PFSK-1 (cell line): ENCODE measurements around the gene GTF2H4.

Experiments
- FOXP2 ChIP-seq: optimal IDR thresholded peaks from 2 replicates; pipeline ENCODE3; 2011; ENCODE audit warnings: borderline replicate concordance, control low read depth, inconsistent platforms; ENCODE audit not compliant: insufficient read depth; ENCODE audit errors: extremely low read length, extremely low read depth
- POLR2AphosphoS5 ChIP-seq: IDR thresholded peaks from 2 replicates; pipeline ENCODE4 v1.6.1; 2012; ENCODE audit warnings: low read depth, mild to moderate bottlenecking, control low read depth, low read length, moderate library complexity
- SIN3A ChIP-seq: IDR thresholded peaks from 2 replicates; pipeline ENCODE4 v1.6.1; 2012; ENCODE audit warnings: mild to moderate bottlenecking, low read length, moderate library complexity, borderline replicate concordance; ENCODE audit not compliant: insufficient read depth
- TAF1 ChIP-seq: IDR thresholded peaks from 2 replicates; pipeline ENCODE4 v1.6.1; 2012; ENCODE audit warnings: low read length, control low read depth, borderline replicate concordance; ENCODE audit not compliant: insufficient read depth
- TF ChIP-seq, protein P1 (sequence below), 2 experiments: IDR thresholded peaks; 2 replicates each; pipeline versions ENCODE4 v1.6.1 to v1.8.0; 2011 to 2012; ENCODE audit warnings: low read depth in 2 of 2, low read length in 2 of 2, control low read depth in 1 of 2, inconsistent platforms in 1 of 2, mild to moderate bottlenecking in 1 of 2, moderate library complexity in 1 of 2; ENCODE audit not compliant: insufficient read depth in 1 of 2

GTF2H4 gene

GRCh38 chr6:30960907-30961673 lies 53.1 kb downstream of the GTF2H4 start:
- TF ChIP-seq FOXP2 (no peak), TAF1 (no peak), POLR2AphosphoS5 (no peak), SIN3A (no peak)
- TF ChIP-seq, protein P1, sequence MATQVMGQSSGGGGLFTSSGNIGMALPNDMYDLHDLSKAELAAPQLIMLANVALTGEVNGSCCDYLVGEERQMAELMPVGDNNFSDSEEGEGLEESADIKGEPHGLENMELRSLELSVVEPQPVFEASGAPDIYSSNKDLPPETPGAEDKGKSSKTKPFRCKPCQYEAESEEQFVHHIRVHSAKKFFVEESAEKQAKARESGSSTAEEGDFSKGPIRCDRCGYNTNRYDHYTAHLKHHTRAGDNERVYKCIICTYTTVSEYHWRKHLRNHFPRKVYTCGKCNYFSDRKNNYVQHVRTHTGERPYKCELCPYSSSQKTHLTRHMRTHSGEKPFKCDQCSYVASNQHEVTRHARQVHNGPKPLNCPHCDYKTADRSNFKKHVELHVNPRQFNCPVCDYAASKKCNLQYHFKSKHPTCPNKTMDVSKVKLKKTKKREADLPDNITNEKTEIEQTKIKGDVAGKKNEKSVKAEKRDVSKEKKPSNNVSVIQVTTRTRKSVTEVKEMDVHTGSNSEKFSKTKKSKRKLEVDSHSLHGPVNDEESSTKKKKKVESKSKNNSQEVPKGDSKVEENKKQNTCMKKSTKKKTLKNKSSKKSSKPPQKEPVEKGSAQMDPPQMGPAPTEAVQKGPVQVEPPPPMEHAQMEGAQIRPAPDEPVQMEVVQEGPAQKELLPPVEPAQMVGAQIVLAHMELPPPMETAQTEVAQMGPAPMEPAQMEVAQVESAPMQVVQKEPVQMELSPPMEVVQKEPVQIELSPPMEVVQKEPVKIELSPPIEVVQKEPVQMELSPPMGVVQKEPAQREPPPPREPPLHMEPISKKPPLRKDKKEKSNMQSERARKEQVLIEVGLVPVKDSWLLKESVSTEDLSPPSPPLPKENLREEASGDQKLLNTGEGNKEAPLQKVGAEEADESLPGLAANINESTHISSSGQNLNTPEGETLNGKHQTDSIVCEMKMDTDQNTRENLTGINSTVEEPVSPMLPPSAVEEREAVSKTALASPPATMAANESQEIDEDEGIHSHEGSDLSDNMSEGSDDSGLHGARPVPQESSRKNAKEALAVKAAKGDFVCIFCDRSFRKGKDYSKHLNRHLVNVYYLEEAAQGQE (IDR thresholded peaks at IDR 0.05; ENCODE audit: insufficient read depth in 1 of 2, low read depth in 2 of 2, low read length in 2 of 2), result no peak

DNA sequence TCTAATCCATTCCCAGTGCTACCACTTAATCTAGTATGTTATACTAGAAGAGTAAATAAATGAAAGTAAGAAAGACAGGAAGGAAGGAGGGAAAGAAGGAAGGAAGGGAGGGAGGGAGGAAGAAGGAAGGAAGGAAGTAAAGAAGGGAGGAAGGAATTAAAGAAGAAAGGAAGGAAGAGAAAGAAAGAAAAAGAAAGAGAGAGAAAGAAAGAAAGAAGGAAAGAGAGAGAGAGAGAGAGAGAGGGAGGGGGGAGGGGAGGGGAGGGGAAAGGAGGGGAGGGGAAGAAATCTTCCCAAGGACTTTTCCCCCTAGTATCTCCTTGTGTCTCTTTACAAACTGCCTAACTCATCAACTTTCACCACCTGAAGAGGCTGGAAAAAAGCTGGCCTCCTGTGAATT lies 54.7 kb downstream of the GTF2H4 start:
- TF ChIP-seq TAF1 (no peak), POLR2AphosphoS5 (no peak), SIN3A (no peak), FOXP2 (no peak)
- TF ChIP-seq, protein P1 (IDR thresholded peaks at IDR 0.05; ENCODE audit: insufficient read depth in 1 of 2, low read depth in 2 of 2, low read length in 2 of 2), result no peak

DNA sequence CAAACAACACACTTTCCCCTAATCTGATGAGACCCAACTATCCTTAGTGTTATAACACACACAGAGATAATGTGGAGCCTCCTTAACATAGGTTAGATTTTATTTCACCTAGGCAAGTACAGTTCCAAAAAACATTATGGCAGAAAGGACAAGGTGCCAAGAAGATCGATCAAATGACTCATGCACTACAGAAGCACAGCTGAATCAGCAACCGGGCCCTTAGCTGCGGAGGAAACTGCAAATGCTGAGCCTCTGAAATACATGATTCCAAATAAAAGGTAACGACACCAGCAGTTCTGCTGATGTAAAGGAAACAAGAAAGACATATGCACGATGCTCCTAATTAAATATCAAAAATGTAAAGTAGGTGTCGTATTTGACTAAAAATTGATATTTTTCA lies 55.6 kb downstream of the GTF2H4 start:
- no peak for TF ChIP-seq SIN3A
- no peak for TF ChIP-seq FOXP2
- TF ChIP-seq TAF1, result no peak
